ENCODE data around the gene INTS15. TPM values are rescaled to one million over a fixed set of nuclear protein-coding genes. Genes with fewer than 3 reads are reported as not detected.

The INTS15 gene
- total RNA-seq, 1 experiment from 2014 or later: 35.0 TPM

- no peak for TF ChIP-seq CTCF (IDR thresholded peaks at IDR 0.05; ENCODE audit: unreplicated experiment)
- Mint-ChIP-seq H3K4me3 (ENCODE audit: low read depth, unreplicated experiment) (peak within 1 kb of the TSS; percentile 76), H3K9me3 (ENCODE audit: low read depth, unreplicated experiment) (no peaks in the 10 kb centered on the region), H3K36me3 (ENCODE audit: insufficient read depth, unreplicated experiment) (peaks cover 47% of the 10 kb centered on the region), H3K27ac (ENCODE audit: unreplicated experiment) (peak within 1 kb of the TSS; percentile 22), H3K27me3 (ENCODE audit: unreplicated experiment) (no peaks in the 10 kb centered on the region), H3K4me1 (ENCODE audit: low read depth, unreplicated experiment) (peaks cover 18% of the 10 kb centered on the region)
- intact Hi-C loops (cut with micrococcal nuclease; ENCODE audit: unreplicated experiment): no loop called here
- DNase-seq: peak; percentile 75
- BruUV-seq (replicated peaks): no TSS peak
- CTCF ChIA-PET: no interaction called here
Measured at GRCh38 chr7:6636741-6637543, 47.1 kb downstream of the INTS15 start, which contains the start of gene ZNF316. ZNF316 (plus strand) TSS chr7:6637318; CDS start chr7:6642410, 5,092 bp downstream.

- no TSS peak for BruUV-seq (replicated peaks)
- Mint-ChIP-seq H3K9me3 (ENCODE audit: low read depth, unreplicated experiment) (no peaks in the 10 kb centered on the region), H3K27me3 (ENCODE audit: unreplicated experiment) (no peaks in the 10 kb centered on the region), H3K4me3 (ENCODE audit: low read depth, unreplicated experiment) (peak overlapping the region; percentile 76), H3K4me1 (ENCODE audit: low read depth, unreplicated experiment) (peaks cover 18% of the 10 kb centered on the region), H3K36me3 (ENCODE audit: insufficient read depth, unreplicated experiment) (peaks cover 54% of the 10 kb centered on the region), H3K27ac (ENCODE audit: unreplicated experiment) (peak overlapping the region; percentile 22)
- peak; percentile 71 for DNase-seq
- intact Hi-C loops (cut with micrococcal nuclease; ENCODE audit: unreplicated experiment): no loop called here
- CTCF ChIA-PET: interaction anchor here (0.5 kb wide), 1 partner anchor 836 kb away, joined by 4 read pairs; no protein-coding TSS in a partner anchor
- TF ChIP-seq CTCF (IDR thresholded peaks at IDR 0.05; ENCODE audit: unreplicated experiment): peak; percentile 63
Measured at GRCh38 chr7:6637544-6638229, 47.9 kb downstream of the INTS15 start.

DNA sequence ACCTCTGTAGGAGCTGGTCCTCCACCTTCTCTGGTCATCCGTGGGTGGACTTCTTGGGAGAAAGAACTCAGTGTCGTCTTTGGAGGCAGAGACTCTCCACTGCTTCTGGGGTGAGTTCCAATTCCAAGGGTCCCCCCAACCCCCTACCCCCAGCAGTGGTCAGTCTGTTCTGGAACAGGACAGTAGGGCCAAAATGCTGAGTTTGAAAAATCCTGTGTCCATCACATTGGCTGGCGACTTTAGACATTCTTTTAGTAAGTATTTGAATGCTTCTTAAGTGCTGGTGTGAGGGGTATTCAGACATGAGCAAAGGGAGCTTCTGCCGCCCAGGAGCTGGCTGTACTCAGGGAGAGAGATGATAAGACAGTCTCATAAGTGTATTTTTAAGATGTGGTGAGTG lies 49.2 kb downstream of the INTS15 start:
- no TSS peak for BruUV-seq (replicated peaks)
- no peak for DNase-seq
- no peaks in the 10 kb centered on the region for H3K9me3 Mint-ChIP-seq (ENCODE audit: low read depth, unreplicated experiment)
- peak overlapping the region; percentile 76 for H3K4me3 Mint-ChIP-seq (ENCODE audit: low read depth, unreplicated experiment)
- H3K4me1 Mint-ChIP-seq (ENCODE audit: low read depth, unreplicated experiment): peaks cover 18% of the 10 kb centered on the region
- H3K27ac Mint-ChIP-seq (ENCODE audit: unreplicated experiment): no peak overlapping the region
- TF ChIP-seq CTCF (IDR thresholded peaks at IDR 0.05; ENCODE audit: unreplicated experiment): no peak
- H3K27me3 Mint-ChIP-seq (ENCODE audit: unreplicated experiment): no peaks in the 10 kb centered on the region
- intact Hi-C loops (cut with micrococcal nuclease; ENCODE audit: unreplicated experiment): no loop called here
- CTCF ChIA-PET: interaction anchor here (1.0 kb wide), 1 partner anchor 11 kb away, joined by 3 read pairs; no protein-coding TSS in a partner anchor
- peaks cover 62% of the 10 kb centered on the region for H3K36me3 Mint-ChIP-seq (ENCODE audit: insufficient read depth, unreplicated experiment)

GRCh38 chr7:6639627-6640026 lies 49.8 kb downstream of the INTS15 start:
- Mint-ChIP-seq H3K27ac (ENCODE audit: unreplicated experiment) (no peak overlapping the region), H3K36me3 (ENCODE audit: insufficient read depth, unreplicated experiment) (peaks cover 67% of the 10 kb centered on the region), H3K4me1 (ENCODE audit: low read depth, unreplicated experiment) (peaks cover 18% of the 10 kb centered on the region), H3K27me3 (ENCODE audit: unreplicated experiment) (no peaks in the 10 kb centered on the region), H3K9me3 (ENCODE audit: low read depth, unreplicated experiment) (no peaks in the 10 kb centered on the region), H3K4me3 (ENCODE audit: low read depth, unreplicated experiment) (no peak overlapping the region)
- CTCF ChIA-PET: no interaction called here
- TF ChIP-seq CTCF (IDR thresholded peaks at IDR 0.05; ENCODE audit: unreplicated experiment): no peak
- intact Hi-C loops (cut with micrococcal nuclease; ENCODE audit: unreplicated experiment): no loop called here
- no peak for DNase-seq
- BruUV-seq (replicated peaks): no TSS peak

Data from Calu3 (cell line).